HG03457 (cell line): ENCODE measurements around the gene GSTO1.

Experiments
- ATAC-seq: cut with Tn5 transposase; IDR thresholded peaks from one replicate; pipeline ENCODE4 v1.9.1; 2021; ENCODE audit warnings: moderate number of reproducible peaks; ENCODE audit not compliant: unreplicated experiment

Gene GSTO1

DNA sequence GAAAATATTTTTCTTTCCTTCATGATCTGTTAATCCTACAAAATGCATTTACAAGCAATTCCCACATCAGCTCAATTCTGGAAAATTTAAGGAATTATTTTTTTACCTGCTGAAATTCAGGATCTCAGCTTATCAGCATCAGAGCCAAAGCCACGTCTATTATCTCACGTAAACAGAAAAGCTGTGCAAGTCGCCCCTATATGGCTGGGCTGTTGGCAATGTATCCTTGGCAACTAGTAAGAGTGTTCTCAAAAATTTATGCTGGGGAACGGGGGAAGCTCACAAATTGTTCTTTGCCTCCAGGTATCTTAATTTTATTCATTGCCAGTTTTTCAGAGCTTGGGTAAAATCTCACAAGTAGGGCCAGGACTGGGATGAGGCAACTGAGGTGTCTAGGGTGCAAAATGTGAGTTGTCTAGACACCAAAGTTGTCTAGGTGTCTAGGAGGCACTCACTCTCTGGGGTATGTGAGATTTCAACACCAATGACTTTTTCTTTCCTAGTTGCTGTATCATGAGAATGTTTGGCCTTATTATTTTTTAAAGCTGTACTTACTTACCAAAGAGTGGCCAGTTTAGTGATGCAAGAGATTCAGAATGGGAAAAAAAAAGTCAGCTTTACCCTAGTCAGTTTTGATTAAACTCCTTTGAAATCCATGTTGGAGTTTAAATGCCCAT is 19.3 kb downstream of the GSTO1 start:
- no peak for ATAC-seq

- ATAC-seq, result no peak
Observed at GRCh38 chr10:104274762-104275721, 20.4 kb downstream of the GSTO1 start.

GRCh38 chr10:104276192-104276591 is 21.5 kb downstream of the GSTO1 start:
- no peak for ATAC-seq

DNA sequence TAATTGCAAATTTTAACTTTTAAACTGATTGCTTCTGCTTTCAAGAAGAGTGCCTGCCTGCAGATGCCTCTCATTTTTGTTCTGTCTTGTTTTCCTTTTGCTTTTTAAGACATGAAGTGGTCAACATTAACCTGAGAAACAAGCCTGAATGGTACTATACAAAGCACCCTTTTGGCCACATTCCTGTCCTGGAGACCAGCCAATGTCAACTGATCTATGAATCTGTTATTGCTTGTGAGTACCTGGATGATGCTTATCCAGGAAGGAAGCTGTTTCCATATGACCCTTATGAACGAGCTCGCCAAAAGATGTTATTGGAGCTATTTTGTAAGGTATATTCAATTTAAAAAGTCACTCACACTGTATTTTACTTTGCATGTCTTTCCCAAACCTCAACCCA is 23.1 kb downstream of the GSTO1 start:
- ATAC-seq, result no peak

GRCh38 chr10:104279550-104280259 is 25.0 kb downstream of the GSTO1 start:
- ATAC-seq, result no peak

DNA sequence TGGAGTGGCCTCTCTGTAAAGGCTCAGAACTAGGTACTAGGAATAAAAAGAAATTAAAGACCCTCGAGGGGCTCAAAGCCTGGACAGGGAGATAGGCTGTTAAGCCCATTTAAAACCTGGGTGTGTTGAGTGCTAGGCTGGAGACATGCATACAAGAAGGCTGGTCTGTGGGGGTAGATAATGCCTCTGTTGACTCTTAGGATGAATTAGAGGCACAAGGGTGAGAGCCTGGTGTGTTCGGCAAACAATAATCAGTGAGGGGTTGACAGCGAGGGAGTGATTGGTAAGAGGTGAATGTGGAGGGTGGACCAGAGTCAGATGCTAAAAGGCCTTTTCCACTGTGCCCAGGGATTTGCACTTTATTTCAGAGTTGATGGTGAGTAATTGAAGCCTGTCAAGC is 27.0 kb downstream of the GSTO1 start:
- no peak for ATAC-seq

GRCh38 chr10:104284846-104285245 is 30.2 kb downstream of the GSTO1 start:
- no peak for ATAC-seq

DNA sequence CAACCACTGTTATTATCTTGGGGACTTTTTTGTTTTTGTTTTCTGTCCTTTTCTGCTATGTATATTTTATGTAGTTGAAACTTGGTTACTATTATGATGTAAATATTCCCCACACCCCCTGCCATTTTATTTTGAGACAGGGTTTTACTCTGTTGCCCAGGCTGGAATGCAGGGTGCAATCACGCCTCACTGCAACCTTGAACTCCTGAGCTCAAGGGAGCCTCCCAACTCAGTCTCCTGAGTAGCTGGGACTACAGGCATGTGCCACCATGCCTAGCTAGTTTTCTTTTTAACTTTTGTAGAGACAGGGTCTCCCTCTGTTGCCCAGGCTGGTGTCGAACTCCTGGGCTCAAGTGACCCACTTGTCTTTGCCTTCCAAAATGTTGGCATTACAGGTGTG is 32.2 kb downstream of the GSTO1 start:
- ATAC-seq, result no peak

GRCh38 chr10:104288355-104288754 is 33.7 kb downstream of the GSTO1 start:
- ATAC-seq, result no peak

GRCh38 chr10:104291439-104291951 is 36.8 kb downstream of the GSTO1 start:
- ATAC-seq, result peak; percentile 98

GRCh38 chr10:104293011-104293410 is 38.3 kb downstream of the GSTO1 start:
- no peak for ATAC-seq

DNA sequence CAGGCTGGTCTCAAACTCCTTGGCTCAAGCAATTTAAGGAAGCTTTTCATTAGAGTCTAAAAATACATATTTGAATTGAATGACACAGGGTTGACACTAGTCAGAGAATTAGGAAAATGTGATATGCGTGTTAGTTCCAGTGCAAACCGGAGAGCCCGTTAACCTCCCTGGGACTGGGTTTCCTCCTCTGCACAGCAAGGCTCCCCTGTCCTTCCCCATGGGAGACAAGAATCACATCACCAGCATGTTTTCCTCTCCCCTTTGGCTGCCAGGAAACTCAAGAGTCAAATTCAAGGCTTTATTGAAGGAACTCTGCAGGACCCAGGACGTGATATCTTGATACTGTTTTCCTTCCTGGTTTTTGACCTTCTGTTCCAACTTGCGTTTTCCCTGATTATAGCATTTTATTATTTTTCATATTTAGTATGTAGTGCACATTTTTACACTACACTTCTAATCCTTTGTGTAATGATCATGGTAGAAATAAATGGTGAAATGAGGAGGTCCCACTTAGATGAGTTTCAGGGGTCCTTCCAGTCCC is 39.2 kb downstream of the GSTO1 start:
- no peak for ATAC-seq

DNA sequence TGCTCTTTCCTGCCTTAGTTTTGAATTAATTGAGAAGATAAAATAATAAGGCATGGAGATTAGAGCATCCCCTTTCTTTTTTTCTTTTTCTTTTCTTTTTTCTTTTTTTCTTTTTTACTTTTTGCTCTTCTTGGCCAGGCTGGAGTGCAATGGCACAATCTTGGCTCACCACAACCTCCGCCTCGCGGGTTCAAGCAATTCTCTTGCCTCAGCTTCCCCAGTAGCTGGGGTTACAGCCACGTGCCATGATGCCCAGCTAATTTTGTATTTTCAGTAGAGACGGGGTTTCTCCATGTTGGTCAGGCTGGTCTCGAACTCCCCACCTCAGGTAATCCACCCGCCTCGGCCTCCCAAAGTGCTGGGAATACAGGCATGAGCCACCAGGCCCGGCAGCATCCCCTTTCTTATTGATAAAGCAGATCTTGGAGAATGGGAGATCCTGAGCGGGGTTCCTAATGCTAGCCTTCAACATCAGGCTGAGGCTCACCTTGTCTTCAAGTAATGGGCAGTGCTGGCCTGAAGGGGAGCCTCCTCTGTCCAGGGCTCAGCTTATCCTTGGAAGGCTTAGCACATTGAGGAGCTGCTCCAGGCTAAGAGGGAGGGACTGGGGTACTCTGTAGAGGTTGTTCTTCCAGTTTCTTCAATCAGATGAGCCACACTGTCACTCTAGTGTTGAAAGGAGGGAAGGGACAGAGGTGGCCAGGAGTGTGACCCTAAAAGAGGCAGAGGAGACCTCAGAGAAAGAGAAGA is 42.2 kb downstream of the GSTO1 start:
- ATAC-seq, result no peak

GRCh38 chr10:104297697-104298660 is 43.3 kb downstream of the GSTO1 start:
- ATAC-seq, result no peak

DNA sequence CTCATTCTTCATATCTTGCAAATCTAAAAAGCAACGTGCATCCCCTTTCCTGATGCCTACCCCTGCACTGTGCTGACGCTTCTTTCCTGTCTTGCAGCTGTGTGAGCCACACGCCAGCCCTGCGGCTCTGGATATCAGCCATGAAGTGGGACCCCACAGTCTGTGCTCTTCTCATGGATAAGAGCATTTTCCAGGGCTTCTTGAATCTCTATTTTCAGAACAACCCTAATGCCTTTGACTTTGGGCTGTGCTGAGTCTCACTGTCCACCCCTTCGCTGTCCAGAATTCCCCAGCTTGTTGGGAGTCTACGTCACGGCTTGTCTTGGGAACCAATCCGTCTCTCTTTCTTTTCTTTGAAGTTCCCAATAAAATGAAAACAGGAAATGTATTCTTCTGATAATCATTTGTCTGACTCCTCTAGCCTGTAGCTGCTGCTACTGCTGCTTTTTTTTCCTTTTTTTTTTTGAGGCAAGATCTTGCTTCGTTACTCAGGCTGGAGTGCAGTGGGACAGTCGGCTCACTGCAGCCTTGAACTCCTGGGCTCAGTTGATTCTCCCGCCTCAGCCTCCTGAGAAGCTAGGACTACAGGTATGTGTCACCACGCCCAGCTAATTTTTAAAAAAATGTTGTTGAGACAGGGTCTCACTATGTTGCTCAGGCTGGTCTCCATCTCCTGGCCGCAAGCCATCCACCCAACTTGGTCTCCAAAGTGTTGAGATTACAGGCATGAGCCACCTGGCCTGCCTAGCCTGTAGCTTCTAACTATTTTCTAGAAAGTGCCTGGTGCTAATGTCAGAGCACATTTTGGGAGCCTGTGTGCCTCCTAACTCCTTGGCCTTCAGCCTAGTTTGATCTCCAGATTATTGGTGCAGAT is 44.6 kb downstream of the GSTO1 start:
- ATAC-seq, result no peak

DNA sequence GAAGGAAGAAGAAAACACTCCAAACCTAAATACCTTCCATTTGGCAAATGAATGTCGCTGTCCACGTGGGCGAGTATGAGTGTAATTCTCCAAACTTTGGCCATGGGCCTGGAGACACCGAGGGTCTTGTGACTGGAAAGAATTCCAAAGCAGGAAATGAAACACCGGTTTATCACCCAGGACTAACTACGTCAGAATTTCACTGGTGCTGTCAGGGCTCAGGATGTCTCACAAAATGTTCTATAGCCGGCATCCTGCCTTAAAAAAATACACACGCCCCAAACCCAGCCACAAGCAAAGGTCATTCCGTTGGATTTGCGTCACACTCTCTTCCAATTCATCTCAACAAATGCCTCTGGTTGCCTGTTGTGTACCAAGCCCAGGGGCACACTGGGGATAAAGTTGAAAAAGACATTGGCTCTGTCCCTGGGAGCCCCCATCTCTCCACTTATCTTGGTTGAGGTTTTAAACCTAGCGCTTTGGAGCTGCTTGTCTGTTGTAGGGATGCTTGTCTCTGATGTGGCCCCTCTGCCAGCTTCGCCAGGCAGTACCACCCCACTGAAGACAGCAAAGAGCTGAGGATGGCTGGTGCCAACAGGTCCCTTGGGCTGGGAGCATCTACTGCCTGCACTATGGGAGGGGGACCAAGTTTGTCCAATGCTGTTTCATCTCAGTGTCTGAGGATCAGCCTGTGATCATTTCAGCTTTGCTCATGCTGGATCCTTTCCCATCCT is 45.5 kb downstream of the GSTO1 start:
- ATAC-seq, result no peak

- no peak for ATAC-seq
Observed at GRCh38 chr10:104300736-104301292, 46.1 kb downstream of the GSTO1 start.
